Measurements from ENCODE around the gene LSP1.

The LSP1 gene

DNA sequence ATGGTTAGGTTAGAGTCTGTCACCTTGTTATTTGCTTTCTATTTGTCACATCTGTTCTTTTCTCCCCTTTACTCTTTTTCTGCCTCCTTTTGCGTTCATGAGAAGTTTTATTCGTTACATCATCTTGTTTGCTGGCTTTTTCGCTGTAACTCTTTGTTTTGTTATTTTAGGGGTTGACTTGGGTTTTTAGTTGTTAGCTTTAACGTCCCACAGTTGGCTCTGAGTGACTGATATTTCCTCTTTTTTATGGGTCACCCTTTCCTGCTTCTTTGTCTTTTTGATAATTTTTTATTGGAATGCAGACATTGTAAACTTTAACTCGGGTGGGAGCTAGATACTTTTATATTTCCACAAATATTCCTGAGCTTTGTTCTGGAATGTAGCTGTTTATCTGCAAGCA, 53.3 kb downstream of the LSP1 start:
- no peaks in the 10 kb centered on the region for H3K9me3 ChIP-seq (replicated peaks; ENCODE audit: insufficient read depth, low read length)
- H3K79me2 ChIP-seq (ENCODE audit: low read length) = no peaks in the 10 kb centered on the region
- no peak overlapping the region for H3K27ac ChIP-seq (ENCODE audit: low read length)
- no peaks in the 10 kb centered on the region for H3K4me1 ChIP-seq (ENCODE audit: low read length)
- no peak overlapping the region for H3K4me3 ChIP-seq (ENCODE audit: low read length)
- H3K9me2 ChIP-seq (replicated peaks; ENCODE audit: insufficient read depth, low read length) = no peaks in the 10 kb centered on the region
- H2AFZ ChIP-seq (ENCODE audit: low read length) = no peak overlapping the region
- no peak overlapping the region for H3K4me2 ChIP-seq (ENCODE audit: low read depth, low read length)
- H3K36me3 ChIP-seq (replicated peaks; ENCODE audit: insufficient read depth, low read length) = no peaks in the 10 kb centered on the region
- no peak overlapping the region for H3K9ac ChIP-seq (ENCODE audit: low read length)
- no peaks in the 10 kb centered on the region for H4K20me1 ChIP-seq (ENCODE audit: insufficient read depth, low read length)
- TF ChIP-seq CTCF (IDR thresholded peaks at IDR 0.05; ENCODE audit: low read length) (no peak), EZH2 (optimal IDR thresholded peaks at IDR 0.05; ENCODE audit: low read depth, low read length) (no peak), EZH2phosphoT487 (IDR thresholded peaks at IDR 0.05; ENCODE audit: low read length) (no peak)
- peaks cover 97% of the 10 kb centered on the region for H3K27me3 ChIP-seq (replicated peaks; ENCODE audit: insufficient read depth, low read length)
- DNase-seq = no peak
- H3F3A ChIP-seq (ENCODE audit: insufficient read depth, low read length) = no peaks in the 10 kb centered on the region

GRCh38 chr11:1906611-1907423, 53.9 kb downstream of the LSP1 start:
- Histone ChIP-seq H3K9ac (ENCODE audit: low read length) (no peak overlapping the region), H3K27ac (ENCODE audit: low read length) (no peak overlapping the region), H3K9me3 (replicated peaks; ENCODE audit: insufficient read depth, low read length) (no peaks in the 10 kb centered on the region), H3K4me2 (ENCODE audit: low read depth, low read length) (no peak overlapping the region), H3K9me2 (replicated peaks; ENCODE audit: insufficient read depth, low read length) (no peaks in the 10 kb centered on the region), H3K36me3 (replicated peaks; ENCODE audit: insufficient read depth, low read length) (no peaks in the 10 kb centered on the region), H3K27me3 (replicated peaks; ENCODE audit: insufficient read depth, low read length) (peaks cover 96% of the 10 kb centered on the region), H3F3A (ENCODE audit: insufficient read depth, low read length) (no peaks in the 10 kb centered on the region), H3K4me3 (ENCODE audit: low read length) (no peak overlapping the region), H3K79me2 (ENCODE audit: low read length) (no peaks in the 10 kb centered on the region), H2AFZ (ENCODE audit: low read length) (no peak overlapping the region), H3K4me1 (ENCODE audit: low read length) (no peaks in the 10 kb centered on the region), H4K20me1 (ENCODE audit: insufficient read depth, low read length) (no peaks in the 10 kb centered on the region)
- TF ChIP-seq CTCF (IDR thresholded peaks at IDR 0.05; ENCODE audit: low read length) (no peak), EZH2 (optimal IDR thresholded peaks at IDR 0.05; ENCODE audit: low read depth, low read length) (no peak), EZH2phosphoT487 (IDR thresholded peaks at IDR 0.05; ENCODE audit: low read length) (no peak)
- DNase-seq = no peak

- no peak overlapping the region for H3K9ac ChIP-seq (ENCODE audit: low read length)
- no peaks in the 10 kb centered on the region for H3K4me1 ChIP-seq (ENCODE audit: low read length)
- H3K9me2 ChIP-seq (replicated peaks; ENCODE audit: insufficient read depth, low read length) = no peaks in the 10 kb centered on the region
- H2AFZ ChIP-seq (ENCODE audit: low read length) = no peak overlapping the region
- DNase-seq = no peak
- H3K27me3 ChIP-seq (replicated peaks; ENCODE audit: insufficient read depth, low read length) = peaks cover 95% of the 10 kb centered on the region
- no peaks in the 10 kb centered on the region for H3K36me3 ChIP-seq (replicated peaks; ENCODE audit: insufficient read depth, low read length)
- TF ChIP-seq EZH2 (optimal IDR thresholded peaks at IDR 0.05; ENCODE audit: low read depth, low read length) (no peak), CTCF (IDR thresholded peaks at IDR 0.05; ENCODE audit: low read length) (no peak), EZH2phosphoT487 (IDR thresholded peaks at IDR 0.05; ENCODE audit: low read length) (no peak)
- no peak overlapping the region for H3K4me2 ChIP-seq (ENCODE audit: low read depth, low read length)
- H3K4me3 ChIP-seq (ENCODE audit: low read length) = no peak overlapping the region
- no peaks in the 10 kb centered on the region; the same call in 1 of the 2 replicates for H3F3A ChIP-seq (ENCODE audit: insufficient read depth, low read length)
- H3K9me3 ChIP-seq (replicated peaks; ENCODE audit: insufficient read depth, low read length) = no peaks in the 10 kb centered on the region
- no peaks in the 10 kb centered on the region for H4K20me1 ChIP-seq (ENCODE audit: insufficient read depth, low read length)
- no peaks in the 10 kb centered on the region for H3K79me2 ChIP-seq (ENCODE audit: low read length)
- no peak overlapping the region for H3K27ac ChIP-seq (ENCODE audit: low read length)
These were observed 55.7 kb downstream of the LSP1 start for GRCh38 chr11:1908618-1909017.

Measured in MM.1S (cell line).